Activated naive CD4-positive, alpha-beta T cell treated with anti-CD3 and anti-CD28 coated beads, Interleukin-2, amount 10 ng/mL, durations not matched to agents 7 days and 5 days (primary cell): ENCODE results near the gene LYRM4.

Source experiments
- CTCF ChIA-PET: fragments of 350-600 bp; sonication (Branson Sonifier 250); formaldehyde crosslinking; loops from one replicate; lab custom pipeline; 2021; ENCODE audit warnings: antibody characterized with exemption; lab: Charles Lee
- DNase-seq: peaks from one replicate; pipeline ENCODE4 v3.0.0-alpha.2; 2020
- H3K27ac Mint-ChIP-seq: one replicate; pipeline ENCODE4 v1.8.0; 2021; ENCODE audit warnings: mild to moderate bottlenecking, moderate library complexity, mixed read lengths
- H3K27me3 Mint-ChIP-seq: one replicate; pipeline ENCODE4 v1.8.0; 2021; ENCODE audit warnings: mild to moderate bottlenecking, mixed read lengths
- H3K36me3 Mint-ChIP-seq: one replicate; pipeline ENCODE4 v1.8.0; 2021; ENCODE audit warnings: mixed read lengths
- H3K4me1 Mint-ChIP-seq: one replicate; pipeline ENCODE4 v1.8.0; 2021; ENCODE audit warnings: mixed read lengths
- H3K4me3 Mint-ChIP-seq: one replicate; pipeline ENCODE4 v1.8.0; 2021; ENCODE audit warnings: mild to moderate bottlenecking, moderate library complexity, mixed read lengths
- H3K9me3 Mint-ChIP-seq: one replicate; pipeline ENCODE4 v1.8.0; 2021; ENCODE audit warnings: mixed read lengths

The LYRM4 gene

GRCh38 chr6:5098501-5099270, 162.1 kb downstream of the LYRM4 start:
- H3K4me1 Mint-ChIP-seq = no peaks in the 10 kb centered on the region
- H3K27me3 Mint-ChIP-seq = peaks cover 6% of the 10 kb centered on the region
- CTCF ChIA-PET = no interaction called here
- H3K36me3 Mint-ChIP-seq = no peaks in the 10 kb centered on the region
- H3K9me3 Mint-ChIP-seq = no peaks in the 10 kb centered on the region
- H3K27ac Mint-ChIP-seq = no peak overlapping the region
- no peak overlapping the region for H3K4me3 Mint-ChIP-seq
- no peak for DNase-seq

- no peak overlapping the region for H3K27ac Mint-ChIP-seq
- H3K4me1 Mint-ChIP-seq = peaks cover 1% of the 10 kb centered on the region
- no peak overlapping the region for H3K4me3 Mint-ChIP-seq
- H3K9me3 Mint-ChIP-seq = no peaks in the 10 kb centered on the region
- peaks cover 21% of the 10 kb centered on the region for H3K27me3 Mint-ChIP-seq
- DNase-seq = no peak
- CTCF ChIA-PET = interaction anchor here (0.7 kb wide), 1 partner anchor 39 kb away, joined by 3 read pairs; no protein-coding TSS in a partner anchor
- H3K36me3 Mint-ChIP-seq = no peaks in the 10 kb centered on the region
Observed at GRCh38 chr6:5096482-5096881, 164.3 kb downstream of the LYRM4 start.

GRCh38 chr6:5095236-5095635, 165.5 kb downstream of the LYRM4 start:
- Mint-ChIP-seq H3K4me1 (peaks cover 4% of the 10 kb centered on the region), H3K27me3 (peaks cover 33% of the 10 kb centered on the region), H3K4me3 (no peak overlapping the region), H3K27ac (no peak overlapping the region), H3K36me3 (no peaks in the 10 kb centered on the region), H3K9me3 (no peaks in the 10 kb centered on the region)
- DNase-seq = no peak
- CTCF ChIA-PET = no interaction called here

GRCh38 chr6:5094327-5094726, 166.4 kb downstream of the LYRM4 start:
- peaks cover 7% of the 10 kb centered on the region for H3K4me1 Mint-ChIP-seq
- peaks cover 40% of the 10 kb centered on the region for H3K27me3 Mint-ChIP-seq
- no peak overlapping the region for H3K4me3 Mint-ChIP-seq
- no peaks in the 10 kb centered on the region for H3K9me3 Mint-ChIP-seq
- no peak for DNase-seq
- CTCF ChIA-PET = no interaction called here
- no peak overlapping the region for H3K27ac Mint-ChIP-seq
- no peaks in the 10 kb centered on the region for H3K36me3 Mint-ChIP-seq

GRCh38 chr6:5093231-5094015, 167.3 kb downstream of the LYRM4 start:
- Mint-ChIP-seq H3K9me3 (no peaks in the 10 kb centered on the region), H3K27ac (no peak overlapping the region), H3K4me3 (no peak overlapping the region), H3K4me1 (peaks cover 7% of the 10 kb centered on the region), H3K27me3 (peaks cover 45% of the 10 kb centered on the region), H3K36me3 (no peaks in the 10 kb centered on the region)
- DNase-seq = no peak
- CTCF ChIA-PET = no interaction called here

GRCh38 chr6:5091210-5092069, 169.3 kb downstream of the LYRM4 start:
- Mint-ChIP-seq H3K9me3 (no peaks in the 10 kb centered on the region), H3K4me1 (peaks cover 8% of the 10 kb centered on the region), H3K36me3 (no peaks in the 10 kb centered on the region), H3K27me3 (peaks cover 65% of the 10 kb centered on the region), H3K27ac (no peak overlapping the region), H3K4me3 (no peak overlapping the region)
- no peak for DNase-seq
- CTCF ChIA-PET = no interaction called here

DNA sequence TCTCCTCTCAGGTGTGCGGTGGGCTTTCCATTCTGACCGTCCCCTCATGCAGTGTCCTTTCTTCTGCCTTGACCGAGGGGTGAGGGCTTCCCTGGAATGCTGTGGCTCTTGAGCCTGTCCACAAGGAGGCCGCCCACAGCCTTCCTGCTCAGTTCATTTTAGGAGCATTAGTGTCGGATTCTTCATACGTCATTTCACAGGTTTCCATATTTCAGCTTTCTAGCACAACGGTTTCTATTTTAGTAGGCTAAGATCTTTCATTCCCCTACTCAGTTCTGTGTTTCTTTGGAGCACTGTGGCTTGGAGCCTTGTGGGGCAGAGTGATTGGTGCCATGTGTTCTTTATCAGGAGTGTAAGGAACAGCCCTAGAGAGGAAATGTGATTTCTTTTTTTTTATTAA, 170.1 kb downstream of the LYRM4 start:
- Mint-ChIP-seq H3K27ac (no peak overlapping the region), H3K36me3 (no peaks in the 10 kb centered on the region), H3K4me3 (no peak overlapping the region), H3K4me1 (peaks cover 10% of the 10 kb centered on the region), H3K9me3 (no peaks in the 10 kb centered on the region), H3K27me3 (peaks cover 73% of the 10 kb centered on the region)
- DNase-seq = no peak
- CTCF ChIA-PET = no interaction called here

- no peak overlapping the region for H3K27ac Mint-ChIP-seq
- peaks cover 11% of the 10 kb centered on the region for H3K4me1 Mint-ChIP-seq
- peaks cover under 1% of the 10 kb centered on the region for H3K36me3 Mint-ChIP-seq
- peaks cover 82% of the 10 kb centered on the region for H3K27me3 Mint-ChIP-seq
- H3K9me3 Mint-ChIP-seq = no peaks in the 10 kb centered on the region
- no peak overlapping the region for H3K4me3 Mint-ChIP-seq
- DNase-seq = no peak
- CTCF ChIA-PET = no interaction called here
Observed at GRCh38 chr6:5089481-5090438, 171.0 kb downstream of the LYRM4 start.

DNA sequence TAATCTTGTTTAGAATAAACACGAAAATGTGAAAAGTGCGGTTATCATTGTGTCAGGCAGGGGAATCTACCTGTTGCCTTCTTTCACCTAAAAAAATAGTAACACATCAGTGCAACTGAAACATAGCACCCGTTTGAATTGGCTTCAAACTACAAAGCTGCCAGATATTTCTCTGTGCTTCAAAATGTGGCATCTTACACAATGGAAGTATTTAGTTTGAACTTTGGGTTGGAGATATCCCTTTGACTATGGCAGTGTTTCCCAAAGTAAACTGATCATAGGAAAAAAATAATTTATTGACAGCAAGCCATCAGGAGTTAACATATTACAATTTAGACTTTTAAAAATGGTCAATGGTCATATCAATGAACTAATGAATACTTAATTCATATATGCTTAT, 172.0 kb downstream of the LYRM4 start:
- Mint-ChIP-seq H3K4me1 (peaks cover 14% of the 10 kb centered on the region), H3K27me3 (peaks cover 86% of the 10 kb centered on the region), H3K36me3 (peaks cover 1% of the 10 kb centered on the region), H3K9me3 (no peaks in the 10 kb centered on the region), H3K27ac (no peak overlapping the region), H3K4me3 (no peak overlapping the region)
- CTCF ChIA-PET = no interaction called here
- no peak for DNase-seq

GRCh38 chr6:5087389-5087788, 173.4 kb downstream of the LYRM4 start:
- no peak for DNase-seq
- Mint-ChIP-seq H3K9me3 (no peaks in the 10 kb centered on the region), H3K27ac (no peak overlapping the region), H3K4me3 (no peak overlapping the region), H3K27me3 (peaks cover 94% of the 10 kb centered on the region), H3K4me1 (peaks cover 14% of the 10 kb centered on the region), H3K36me3 (peaks cover 1% of the 10 kb centered on the region)
- CTCF ChIA-PET = no interaction called here

DNA sequence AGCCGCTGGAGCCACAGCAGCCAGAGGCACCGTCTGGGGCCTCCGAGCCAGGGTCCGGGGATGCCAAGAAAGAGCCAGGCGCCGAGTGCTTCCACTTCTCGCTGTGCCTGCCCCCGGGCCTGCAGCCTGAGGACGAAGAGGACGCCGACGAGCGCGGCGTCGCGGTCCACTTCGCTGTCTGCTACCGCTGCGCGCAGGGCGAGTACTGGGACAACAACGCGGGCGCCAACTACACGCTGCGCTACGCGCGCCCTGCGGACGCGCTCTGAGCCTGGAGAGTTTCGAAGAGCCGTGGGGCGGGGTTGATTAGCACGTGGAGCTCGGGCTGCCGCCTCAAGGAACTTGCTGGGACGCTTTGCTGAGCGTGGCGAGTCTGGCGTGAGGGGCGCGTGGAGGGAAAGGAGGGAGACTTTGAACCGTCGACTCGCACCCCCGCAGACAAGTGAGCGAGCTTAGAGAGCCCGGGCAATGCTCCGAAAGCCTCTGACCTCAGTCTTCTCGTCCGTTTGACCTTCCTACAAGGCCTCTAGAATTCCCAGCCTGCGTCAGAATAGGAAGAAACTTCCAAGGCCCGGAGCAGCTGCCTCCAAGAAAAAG, 174.4 kb downstream of the LYRM4 start:
- Mint-ChIP-seq H3K4me1 (peaks cover 11% of the 10 kb centered on the region), H3K36me3 (peaks cover 1% of the 10 kb centered on the region), H3K9me3 (no peaks in the 10 kb centered on the region), H3K27me3 (peaks cover 94% of the 10 kb centered on the region), H3K4me3 (no peak overlapping the region), H3K27ac (no peak overlapping the region)
- CTCF ChIA-PET = no interaction called here
- DNase-seq = no peak

- H3K36me3 Mint-ChIP-seq = peaks cover 1% of the 10 kb centered on the region
- H3K4me3 Mint-ChIP-seq = no peak overlapping the region
- H3K4me1 Mint-ChIP-seq = peaks cover 10% of the 10 kb centered on the region
- H3K27ac Mint-ChIP-seq = no peak overlapping the region
- CTCF ChIA-PET = interaction anchor here (0.7 kb wide), 1 partner anchor 58 kb away, joined by 4 read pairs; no protein-coding TSS in a partner anchor
- H3K9me3 Mint-ChIP-seq = no peaks in the 10 kb centered on the region
- peaks cover 94% of the 10 kb centered on the region for H3K27me3 Mint-ChIP-seq
- peak; percentile 31 for DNase-seq
Observed at GRCh38 chr6:5085648-5086293, 175.0 kb downstream of the LYRM4 start.
